T-helper 2 cell (primary cell): ENCODE measurements around the gene MYO1D.

Experiments
- DNase-seq, 5 experiments: peaks; one replicate each; pipeline versions ENCODE4 v3.0.0 to v3.0.0-alpha.2; 2012 to 2022

Gene MYO1D

GRCh38 chr17:32523017-32523680 is 353.8 kb downstream of the MYO1D start:
- peak in 2 of 5 experiments; percentile 31 to 92 for DNase-seq

GRCh38 chr17:32520737-32521404 is 356.1 kb downstream of the MYO1D start:
- DNase-seq = no peak

GRCh38 chr17:32520104-32520701 is 356.7 kb downstream of the MYO1D start:
- DNase-seq = peak in 2 of 5 experiments; percentile 12 to 36

GRCh38 chr17:32519228-32520103 is 357.5 kb downstream of the MYO1D start:
- DNase-seq = peak in 4 of 5 experiments; percentile 24 to 53 (median 38)

- no peak for DNase-seq
Measured at GRCh38 chr17:32518646-32519227, 358.2 kb downstream of the MYO1D start.

- DNase-seq = no peak
Measured at GRCh38 chr17:32517982-32518381, 358.9 kb downstream of the MYO1D start.

- DNase-seq = peak in 1 of 5 experiments; percentile 30
Measured at GRCh38 chr17:32516940-32517701, 359.8 kb downstream of the MYO1D start.

- no peak for DNase-seq
Measured at GRCh38 chr17:32516450-32516849, 360.5 kb downstream of the MYO1D start.

- no peak for DNase-seq
Measured at GRCh38 chr17:32515677-32516383, 361.1 kb downstream of the MYO1D start.

- DNase-seq = no peak
Measured at GRCh38 chr17:32514606-32515005, 362.3 kb downstream of the MYO1D start.

- no peak for DNase-seq
Measured at GRCh38 chr17:32513579-32513978, 363.3 kb downstream of the MYO1D start.

- no peak for DNase-seq
Measured at GRCh38 chr17:32512328-32512727, 364.6 kb downstream of the MYO1D start.

GRCh38 chr17:32510466-32510865 is 366.5 kb downstream of the MYO1D start:
- no peak for DNase-seq

- DNase-seq = no peak
Measured at GRCh38 chr17:32508926-32509325, 368.0 kb downstream of the MYO1D start.

GRCh38 chr17:32504166-32504990 is 372.5 kb downstream of the MYO1D start:
- DNase-seq = no peak

- peak in 2 of 5 experiments; percentile 60 to 93 for DNase-seq
Measured at GRCh38 chr17:32503251-32504165, 373.4 kb downstream of the MYO1D start.

GRCh38 chr17:32502710-32503109 is 374.2 kb downstream of the MYO1D start:
- no peak for DNase-seq

- no peak for DNase-seq
Measured at GRCh38 chr17:32502013-32502412, 374.9 kb downstream of the MYO1D start.

GRCh38 chr17:32498391-32498790 is 378.5 kb downstream of the MYO1D start:
- no peak for DNase-seq
